Thyroid gland (tissue), 4 donors: Measurements from ENCODE around the gene SAMD7.

Source experiments
- POLR2A ChIP-seq, 2 donors: fragments of 450-650 bp; IDR thresholded peaks; one replicate each; pipeline ENCODE4 v1.6.1; 2017; ENCODE audit warnings: antibody characterized with exemption in 2 of 2, mild to moderate bottlenecking in 2 of 2, moderate library complexity in 1 of 2
- TF ChIP-seq, protein P1 (sequence below), 6 experiments: fragments of 200-600 bp in 3 of 6; fragments of 450-650 bp in 3 of 6; sonication (generic) in 3 of 6; IDR thresholded peaks; one replicate each; pipeline ENCODE4 v1.5.1; 2016 to 2019; ENCODE audit warnings: antibody characterized with exemption in 6 of 6, mild to moderate bottlenecking in 2 of 6, inconsistent platforms in 1 of 6, moderate library complexity in 1 of 6

DNA sequence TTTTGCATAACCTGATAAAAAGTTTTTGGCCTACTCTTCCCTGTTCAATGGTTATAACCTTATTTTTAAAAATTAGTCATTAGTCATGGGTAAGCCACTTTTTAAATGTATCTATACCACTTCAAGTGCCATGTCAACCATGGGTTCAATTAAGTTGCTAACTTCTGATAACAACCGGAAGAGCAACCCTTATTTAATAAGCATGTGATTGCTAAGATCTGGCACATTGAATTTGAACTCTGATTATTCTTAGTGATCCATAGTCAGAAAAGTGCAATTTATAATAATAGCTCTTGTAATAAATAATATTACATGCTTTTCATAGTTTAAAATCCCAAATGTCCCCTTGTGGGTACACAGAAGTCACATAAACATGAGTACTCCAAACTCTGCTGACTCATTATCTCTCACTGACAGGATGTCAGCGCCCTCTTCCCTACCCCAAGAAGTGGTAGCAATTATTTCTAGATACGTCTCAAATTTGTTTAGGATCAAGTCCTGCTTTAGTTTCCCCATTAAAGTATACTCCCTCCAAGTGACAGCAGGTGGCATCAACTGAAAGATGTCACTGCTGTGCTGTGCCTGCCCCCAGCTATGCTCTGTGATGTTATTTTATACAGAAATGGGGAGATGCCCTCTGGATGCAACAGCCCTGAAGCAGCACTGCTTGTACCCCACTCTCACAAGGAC lies 18.6 kb downstream of the SAMD7 start:
- TF ChIP-seq, protein P1, sequence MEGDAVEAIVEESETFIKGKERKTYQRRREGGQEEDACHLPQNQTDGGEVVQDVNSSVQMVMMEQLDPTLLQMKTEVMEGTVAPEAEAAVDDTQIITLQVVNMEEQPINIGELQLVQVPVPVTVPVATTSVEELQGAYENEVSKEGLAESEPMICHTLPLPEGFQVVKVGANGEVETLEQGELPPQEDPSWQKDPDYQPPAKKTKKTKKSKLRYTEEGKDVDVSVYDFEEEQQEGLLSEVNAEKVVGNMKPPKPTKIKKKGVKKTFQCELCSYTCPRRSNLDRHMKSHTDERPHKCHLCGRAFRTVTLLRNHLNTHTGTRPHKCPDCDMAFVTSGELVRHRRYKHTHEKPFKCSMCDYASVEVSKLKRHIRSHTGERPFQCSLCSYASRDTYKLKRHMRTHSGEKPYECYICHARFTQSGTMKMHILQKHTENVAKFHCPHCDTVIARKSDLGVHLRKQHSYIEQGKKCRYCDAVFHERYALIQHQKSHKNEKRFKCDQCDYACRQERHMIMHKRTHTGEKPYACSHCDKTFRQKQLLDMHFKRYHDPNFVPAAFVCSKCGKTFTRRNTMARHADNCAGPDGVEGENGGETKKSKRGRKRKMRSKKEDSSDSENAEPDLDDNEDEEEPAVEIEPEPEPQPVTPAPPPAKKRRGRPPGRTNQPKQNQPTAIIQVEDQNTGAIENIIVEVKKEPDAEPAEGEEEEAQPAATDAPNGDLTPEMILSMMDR (IDR thresholded peaks at IDR 0.05), result no peak
- no peak for TF ChIP-seq POLR2A (IDR thresholded peaks at IDR 0.05)
